GM21381 (cell line): Measurements from ENCODE around the gene PAFAH1B1.

Experiments used
- ATAC-seq: cut with Tn5 transposase; IDR thresholded peaks from one replicate; pipeline ENCODE4 v1.9.1; 2021; ENCODE audit warnings: mild to moderate bottlenecking, moderate library complexity; ENCODE audit not compliant: unreplicated experiment

PAFAH1B1 gene

GRCh38 chr17:2701161-2701995 is 107.9 kb downstream of the PAFAH1B1 start:
- no peak for ATAC-seq

- no peak for ATAC-seq
Measured at GRCh38 chr17:2701996-2702741, 108.7 kb downstream of the PAFAH1B1 start.

- ATAC-seq, result no peak
Measured at GRCh38 chr17:2703181-2703580, 109.7 kb downstream of the PAFAH1B1 start.

- ATAC-seq, result no peak
Measured at GRCh38 chr17:2703606-2704005, 110.2 kb downstream of the PAFAH1B1 start.

GRCh38 chr17:2704031-2704889 is 110.8 kb downstream of the PAFAH1B1 start:
- no peak for ATAC-seq

- ATAC-seq, result no peak
Measured at GRCh38 chr17:2704890-2705248, 111.4 kb downstream of the PAFAH1B1 start.

GRCh38 chr17:2705263-2705662 is 111.8 kb downstream of the PAFAH1B1 start:
- ATAC-seq, result no peak

- no peak for ATAC-seq
Measured at GRCh38 chr17:2705888-2706795, 112.7 kb downstream of the PAFAH1B1 start.

GRCh38 chr17:2706911-2707510 is 113.6 kb downstream of the PAFAH1B1 start:
- no peak for ATAC-seq

- no peak for ATAC-seq
Measured at GRCh38 chr17:2707721-2708584, 114.5 kb downstream of the PAFAH1B1 start.

GRCh38 chr17:2708585-2709182 is 115.2 kb downstream of the PAFAH1B1 start:
- no peak for ATAC-seq

GRCh38 chr17:2709183-2709661 is 115.8 kb downstream of the PAFAH1B1 start:
- ATAC-seq, result peak; percentile 30

- ATAC-seq, result no peak
Measured at GRCh38 chr17:2710071-2710802, 116.8 kb downstream of the PAFAH1B1 start.

- ATAC-seq, result peak; percentile 20
Measured at GRCh38 chr17:2710803-2711607, 117.6 kb downstream of the PAFAH1B1 start.

GRCh38 chr17:2711608-2712299 is 118.3 kb downstream of the PAFAH1B1 start, which contains the start of gene CLUH:
TSS of gene CLUH (minus strand) at chr17:2711764. CDS start at chr17:2711661, 103 bp downstream.
- ATAC-seq, result peak; percentile 70
